ENCODE results near the gene SIN3B.

DNA sequence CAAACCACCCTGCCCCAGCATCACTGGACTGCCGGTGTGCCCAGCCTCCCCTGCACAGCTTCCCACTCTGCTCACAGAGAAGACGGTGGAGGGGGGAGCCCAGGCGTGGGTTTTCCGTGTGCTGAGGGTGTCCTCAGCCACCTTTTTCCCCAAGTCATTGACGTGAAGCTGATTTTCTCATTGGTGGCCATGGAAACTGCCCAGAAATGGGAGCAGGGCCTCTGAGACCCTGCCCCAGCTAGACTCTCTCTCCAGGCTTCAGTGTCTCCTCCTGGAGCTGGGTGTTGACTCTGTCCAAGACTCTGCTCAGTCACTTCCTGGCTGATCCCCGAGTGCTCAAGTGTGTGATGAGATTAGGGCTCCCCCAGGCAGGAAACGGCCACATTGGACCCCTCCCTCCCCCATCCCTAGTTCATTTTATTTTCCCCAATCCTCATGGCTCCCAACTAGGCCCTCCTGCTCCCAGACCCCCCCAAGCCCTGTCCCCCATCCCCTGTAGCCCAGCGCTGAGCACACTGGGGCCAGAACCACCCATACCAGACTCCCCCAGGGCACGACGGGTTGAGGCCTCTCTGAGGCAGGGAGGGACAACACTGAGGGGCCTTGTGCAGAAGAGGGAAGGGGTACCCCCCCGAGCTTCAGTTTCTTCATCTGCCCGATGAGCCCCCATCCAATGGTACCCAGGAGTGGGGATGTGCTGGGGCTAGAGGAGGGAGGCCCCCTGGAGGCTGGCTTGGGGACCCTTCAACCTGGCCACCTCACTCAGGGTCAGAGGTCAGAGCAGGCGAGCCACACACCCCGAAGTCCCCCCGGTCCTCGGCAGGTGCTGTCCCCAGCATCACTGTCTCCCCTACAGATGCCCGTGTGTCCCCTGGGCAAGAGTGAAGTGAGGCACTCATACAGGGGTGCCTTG lies 58.4 kb downstream of the SIN3B start:
- no peak for TF ChIP-seq CTCF (IDR thresholded peaks at IDR 0.05)
- no peak for TF ChIP-seq POLR2A (IDR thresholded peaks at IDR 0.05)
- no peak for TF ChIP-seq EP300 (IDR thresholded peaks at IDR 0.05)

Data from ovary (tissue), 3 donors.